CD4-positive, alpha-beta T cell (primary cell): ENCODE results near the gene AGBL4. TPM values are rescaled to one million over a fixed set of nuclear protein-coding genes. Genes with fewer than 3 reads are reported as not detected.

ENCODE experiments used
- ATAC-seq: fragments of 200-7000 bp; cut with Tn5 transposase; one replicate; pipeline ENCODE4 v1.10.0; 2022; ENCODE audit warnings: mild to moderate bottlenecking; ENCODE audit not compliant: poor library complexity
- CTCF ChIA-PET: fragments of 350-600 bp; sonication (Branson Sonifier 250); formaldehyde crosslinking; loops from one replicate; lab custom pipeline; 2021; ENCODE audit warnings: antibody characterized with exemption, inconsistent platforms; lab: Charles Lee
- POLR2A ChIA-PET: fragments of 350-600 bp; sonication (Branson Sonifier 250); formaldehyde crosslinking; loops from one replicate; lab custom pipeline; 2021; ENCODE audit warnings: antibody characterized with exemption, inconsistent platforms; lab: Charles Lee
- DNase-seq, 14 experiments: peaks; one replicate each; pipeline ENCODE4 v3.0.0-alpha.2; 2013 to 2020; ENCODE audit warnings: mixed read lengths in 2 of 14
- H3K27ac ChIP-seq, 2 donors: one replicate each; pipeline versions ENCODE4 v1.5.1 to v1.7.0; 2013; ENCODE audit warnings: low read length in 2 of 2, low read depth in 1 of 2, mild to moderate bottlenecking in 1 of 2
- H3K27me3 ChIP-seq, 2 experiments: 1 replicate in 1 of 2; 2 replicates in 1 of 2; pipeline versions ENCODE4 v1.6.1 to v1.7.0; 2013; ENCODE audit warnings: low read length in 2 of 2, control low read depth in 1 of 2, mild to moderate bottlenecking in 1 of 2, moderate library complexity in 1 of 2; ENCODE audit not compliant: insufficient read depth in 2 of 2, control insufficient read depth in 1 of 2
- H3K36me3 ChIP-seq: one replicate; pipeline ENCODE4 v1.6.1; 2013; ENCODE audit warnings: low read length, control low read depth; ENCODE audit not compliant: insufficient read depth
- H3K4me1 ChIP-seq: one replicate; pipeline ENCODE4 v1.6.1; 2013; ENCODE audit warnings: low read length, control low read depth; ENCODE audit not compliant: insufficient read depth
- H3K4me3 ChIP-seq: one replicate; pipeline ENCODE4 v1.5.1; 2013; ENCODE audit warnings: mild to moderate bottlenecking, low read length, moderate library complexity
- H3K9me3 ChIP-seq, 2 experiments: 1 replicate in 1 of 2; 2 replicates in 1 of 2; pipeline versions ENCODE4 v1.6.1 to v1.7.0; 2013; ENCODE audit warnings: low read length in 2 of 2, mild to moderate bottlenecking in 2 of 2, control low read depth in 1 of 2, moderate library complexity in 1 of 2; ENCODE audit not compliant: control insufficient read depth in 1 of 2, insufficient read depth in 1 of 2
- H3K27ac Mint-ChIP-seq: one replicate; pipeline ENCODE4 v1.8.0; 2020; ENCODE audit warnings: mixed read lengths
- H3K27me3 Mint-ChIP-seq: one replicate; pipeline ENCODE4 v1.8.0; 2021; ENCODE audit warnings: mixed read lengths
- H3K36me3 Mint-ChIP-seq: one replicate; pipeline ENCODE4 v1.8.0; 2021; ENCODE audit warnings: low read depth, mixed read lengths
- H3K4me1 Mint-ChIP-seq: one replicate; pipeline ENCODE4 v1.8.0; 2021; ENCODE audit warnings: low read depth, mixed read lengths
- H3K4me3 Mint-ChIP-seq: one replicate; pipeline ENCODE4 v1.8.0; 2020; ENCODE audit warnings: mild to moderate bottlenecking, mixed read lengths
- H3K9me3 Mint-ChIP-seq: one replicate; pipeline ENCODE4 v1.8.0; 2020; ENCODE audit warnings: mixed read lengths
- CTCF ChIP-seq: fragments of 200-600 bp; IDR thresholded peaks from one replicate; pipeline ENCODE4 v1.8.0; 2022; ENCODE audit warnings: antibody characterized with exemption, mild to moderate bottlenecking
- intact Hi-C, 2 experiments: fragments of 100-400 bp; cut with DNase I in 1 of 2; cut with micrococcal nuclease in 1 of 2; formaldehyde crosslinking; loops; one replicate each; pipeline versions ENCODE4 v1.15.1 to v1.9.0; 2023 to 2025; cut with DNase I, micrococcal nuclease
- total RNA-seq, 174 experiments: library from RNA in 2 of 174; stranded (reverse) in 2 of 174; gene quantifications; one replicate each; pipeline ENCODE4 v1.2.3 and lab custom pipeline; 2021 to 2026

AGBL4 gene
- total RNA-seq, 2 experiments from 2014 or later, result 0.11 TPM; not detected in 1

DNA sequence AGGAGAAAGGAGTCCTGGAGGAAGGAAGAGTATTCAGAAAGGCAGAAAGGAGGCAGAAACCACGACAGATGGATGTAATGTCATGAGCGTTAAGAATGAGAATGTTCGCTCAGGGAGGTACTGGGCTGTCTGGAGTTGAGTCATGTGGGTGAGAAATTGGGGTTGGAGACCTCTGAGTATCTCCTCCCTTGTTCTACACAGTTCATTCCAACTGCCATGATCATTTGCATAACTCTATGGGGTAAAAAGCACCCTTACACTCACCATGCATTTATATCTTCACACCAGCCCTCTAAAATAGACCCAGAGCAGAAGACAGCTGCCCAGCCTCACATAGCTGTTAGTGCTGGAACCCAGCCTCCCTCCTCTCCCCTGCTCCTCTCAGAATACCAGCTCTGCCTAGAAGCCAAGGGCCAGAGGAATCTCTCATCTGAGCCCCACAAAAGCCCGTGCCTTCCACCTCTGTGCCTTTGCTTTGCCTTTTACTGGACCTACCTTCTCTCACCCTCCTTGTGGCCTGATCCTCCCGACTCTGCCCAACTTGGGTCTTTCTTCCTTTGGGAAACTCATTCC is 1332.2 kb downstream of the AGBL4 start:
- no peak for DNase-seq
- ATAC-seq, result no peak
- intact Hi-C loops, result no loop called here
- Mint-ChIP-seq H3K27ac (no peak overlapping the region), H3K27me3 (peaks cover 13% of the 10 kb centered on the region), H3K36me3 (no peaks in the 10 kb centered on the region), H3K4me3 (no peak overlapping the region), H3K9me3 (no peaks in the 10 kb centered on the region), H3K4me1 (no peaks in the 10 kb centered on the region)
- Histone ChIP-seq H3K4me3 (no peak overlapping the region), H3K9me3 (no peaks in the 10 kb centered on the region), H3K27me3 (no peaks in the 10 kb centered on the region), H3K4me1 (no peaks in the 10 kb centered on the region), H3K36me3 (no peaks in the 10 kb centered on the region), H3K27ac (no peak overlapping the region)
- no peak for TF ChIP-seq CTCF
- ChIA-PET CTCF (no interaction called here), POLR2A (no interaction called here)

DNA sequence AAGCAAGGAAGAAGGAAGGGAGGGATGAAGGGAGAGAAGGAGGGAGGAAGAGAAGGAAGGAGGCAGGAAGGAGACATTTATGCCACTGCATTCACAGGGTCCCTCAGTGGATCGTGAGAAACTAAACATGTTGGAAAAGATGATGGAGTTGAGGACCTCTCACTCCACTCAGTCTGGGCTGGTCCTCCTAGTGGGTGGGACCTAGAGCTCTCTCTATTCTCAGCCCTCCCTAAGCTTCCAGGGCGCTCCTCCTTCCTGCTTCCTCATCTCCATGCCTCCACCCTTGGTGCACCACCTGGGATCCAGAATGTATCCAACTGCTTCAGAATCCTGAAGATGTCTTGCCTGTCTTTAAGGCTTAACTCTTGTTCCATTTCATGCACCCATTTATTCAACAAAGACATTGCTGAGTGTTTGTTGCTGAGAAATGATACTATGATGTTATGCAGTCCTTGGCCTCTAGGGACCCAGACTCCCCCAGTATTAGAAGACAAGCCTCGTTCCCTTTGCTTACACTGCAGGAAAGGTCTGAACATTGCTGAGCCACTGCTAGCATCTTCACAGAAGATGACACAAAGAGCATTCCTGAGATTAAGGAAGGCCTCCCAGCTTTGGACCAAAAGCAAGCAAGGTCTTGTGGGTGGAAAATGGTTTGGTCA is 1335.5 kb downstream of the AGBL4 start:
- no peaks in the 10 kb centered on the region for H3K9me3 Mint-ChIP-seq
- Histone ChIP-seq H3K27me3 (peaks cover 0 to 3% of the 10 kb centered on the region in 2 experiments), H3K4me3 (no peak overlapping the region), H3K4me1 (no peaks in the 10 kb centered on the region), H3K27ac (no peak overlapping the region), H3K9me3 (no peaks in the 10 kb centered on the region), H3K36me3 (no peaks in the 10 kb centered on the region)
- no peaks in the 10 kb centered on the region for H3K36me3 Mint-ChIP-seq
- intact Hi-C loops, result no loop called here
- H3K27ac Mint-ChIP-seq, result no peak overlapping the region
- no peak for DNase-seq
- no peak for TF ChIP-seq CTCF
- POLR2A ChIA-PET, result no interaction called here
- H3K4me3 Mint-ChIP-seq, result no peak overlapping the region
- H3K27me3 Mint-ChIP-seq, result peaks cover 5% of the 10 kb centered on the region
- H3K4me1 Mint-ChIP-seq, result no peaks in the 10 kb centered on the region
- CTCF ChIA-PET, result interaction anchor here (1.3 kb wide), 1 partner anchor 11 kb away, joined by 3 read pairs; no protein-coding TSS in a partner anchor
- ATAC-seq, result no peak

DNA sequence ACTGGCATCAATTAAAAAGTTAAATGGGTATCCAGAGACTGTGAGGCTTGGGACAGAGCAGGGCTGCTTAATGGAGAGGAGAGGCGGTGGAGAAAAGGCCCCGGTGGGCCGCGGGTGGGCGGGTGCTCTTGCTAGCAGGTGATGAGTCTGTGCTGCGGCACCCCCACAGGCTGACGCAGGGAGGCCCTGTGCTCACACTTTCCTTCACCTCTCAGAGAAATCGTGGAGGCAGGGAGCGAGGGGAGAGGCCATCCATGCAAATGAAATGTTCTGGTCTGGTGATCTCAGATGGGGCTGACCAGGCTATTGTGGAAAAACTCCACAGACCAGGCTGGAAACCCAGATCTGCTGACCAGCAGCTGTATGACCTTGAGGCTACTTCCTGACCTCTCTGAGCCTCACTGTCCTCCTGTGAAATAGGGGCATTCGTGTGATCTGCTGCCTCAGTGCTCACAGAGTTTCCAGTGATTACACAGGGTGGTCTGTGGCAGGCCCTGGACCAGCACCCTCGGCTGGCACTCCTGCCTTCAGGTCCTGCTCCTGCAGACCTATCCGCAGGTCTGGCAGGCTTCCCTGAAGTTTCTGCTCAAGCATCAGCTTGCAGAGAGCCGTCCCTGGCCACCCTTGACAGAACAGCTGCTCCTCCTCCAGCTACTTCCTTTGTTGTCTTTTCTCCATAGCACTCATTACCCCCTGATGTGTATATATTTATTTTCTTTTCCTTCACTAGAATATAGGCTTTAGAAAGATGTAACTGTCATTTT is 1336.3 kb downstream of the AGBL4 start:
- H3K4me3 Mint-ChIP-seq, result no peak overlapping the region
- ChIA-PET CTCF (interaction anchor here (1.3 kb wide), 1 partner anchor 10 kb away, joined by 3 read pairs; no protein-coding TSS in a partner anchor), POLR2A (no interaction called here)
- Histone ChIP-seq H3K27ac (no peak overlapping the region), H3K27me3 (peaks cover 0 to 3% of the 10 kb centered on the region in 2 experiments), H3K4me1 (no peaks in the 10 kb centered on the region), H3K36me3 (no peaks in the 10 kb centered on the region), H3K4me3 (no peak overlapping the region), H3K9me3 (no peaks in the 10 kb centered on the region)
- intact Hi-C loops, result no loop called here
- no peak for TF ChIP-seq CTCF
- H3K36me3 Mint-ChIP-seq, result no peaks in the 10 kb centered on the region
- peaks cover 5% of the 10 kb centered on the region for H3K27me3 Mint-ChIP-seq
- H3K4me1 Mint-ChIP-seq, result no peaks in the 10 kb centered on the region
- H3K9me3 Mint-ChIP-seq, result no peaks in the 10 kb centered on the region
- no peak overlapping the region for H3K27ac Mint-ChIP-seq
- ATAC-seq (no peak), DNase-seq (no peak)
